Esophagus squamous epithelium (tissue), 4 donors: ENCODE measurements around the gene DNAJA3.

Experiments
- POLR2A ChIP-seq, 4 donors: fragments of 450-650 bp; IDR thresholded peaks; one replicate each; pipeline ENCODE4 v1.6.1; 2017; ENCODE audit warnings: antibody characterized with exemption in 4 of 4, mild to moderate bottlenecking in 4 of 4, moderate library complexity in 3 of 4
- TF ChIP-seq, protein P1 (sequence below), 6 experiments: fragments of 450-650 bp in 4 of 6; fragments of 200-600 bp in 2 of 6; sonication (generic) in 2 of 6; IDR thresholded peaks; one replicate each; pipeline ENCODE4 v1.5.1; 2016 to 2019; ENCODE audit warnings: antibody characterized with exemption in 6 of 6, mild to moderate bottlenecking in 4 of 6, moderate library complexity in 4 of 6

DNA sequence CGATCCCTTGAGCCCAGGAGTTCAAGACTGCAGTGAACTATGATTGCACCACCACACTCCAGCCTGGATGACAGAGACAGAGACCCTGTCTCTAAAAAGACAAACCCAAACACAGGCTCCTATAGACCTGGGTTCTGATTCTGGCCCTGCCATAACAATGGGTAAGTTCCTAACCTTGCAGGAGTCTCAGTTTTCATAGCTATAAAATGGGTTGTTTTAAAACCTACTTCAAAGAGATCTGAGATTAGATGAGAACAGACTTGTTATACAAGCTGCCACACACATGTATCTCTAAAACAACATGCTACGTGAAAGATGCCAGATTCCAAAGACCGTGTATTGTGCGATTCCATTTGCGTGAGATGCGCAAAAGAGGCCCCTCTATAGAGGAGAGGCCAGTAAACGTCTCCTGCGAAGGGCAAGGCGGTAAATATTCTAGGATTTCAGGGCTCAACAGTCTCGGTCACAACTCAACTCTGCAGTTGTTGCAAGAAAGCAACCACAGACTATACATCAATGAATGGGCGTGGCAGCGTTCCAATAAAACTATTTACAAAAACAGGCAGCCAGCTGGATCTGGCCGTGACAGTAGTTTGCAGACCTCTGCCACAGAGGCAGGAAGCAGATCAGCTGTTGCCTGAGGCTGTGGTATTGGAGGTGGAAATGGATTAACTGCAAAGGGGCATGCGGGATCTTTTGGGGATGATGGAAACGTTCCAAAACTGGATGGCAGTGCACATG is 15.2 kb upstream of the DNAJA3 start:
- TF ChIP-seq, protein P1, sequence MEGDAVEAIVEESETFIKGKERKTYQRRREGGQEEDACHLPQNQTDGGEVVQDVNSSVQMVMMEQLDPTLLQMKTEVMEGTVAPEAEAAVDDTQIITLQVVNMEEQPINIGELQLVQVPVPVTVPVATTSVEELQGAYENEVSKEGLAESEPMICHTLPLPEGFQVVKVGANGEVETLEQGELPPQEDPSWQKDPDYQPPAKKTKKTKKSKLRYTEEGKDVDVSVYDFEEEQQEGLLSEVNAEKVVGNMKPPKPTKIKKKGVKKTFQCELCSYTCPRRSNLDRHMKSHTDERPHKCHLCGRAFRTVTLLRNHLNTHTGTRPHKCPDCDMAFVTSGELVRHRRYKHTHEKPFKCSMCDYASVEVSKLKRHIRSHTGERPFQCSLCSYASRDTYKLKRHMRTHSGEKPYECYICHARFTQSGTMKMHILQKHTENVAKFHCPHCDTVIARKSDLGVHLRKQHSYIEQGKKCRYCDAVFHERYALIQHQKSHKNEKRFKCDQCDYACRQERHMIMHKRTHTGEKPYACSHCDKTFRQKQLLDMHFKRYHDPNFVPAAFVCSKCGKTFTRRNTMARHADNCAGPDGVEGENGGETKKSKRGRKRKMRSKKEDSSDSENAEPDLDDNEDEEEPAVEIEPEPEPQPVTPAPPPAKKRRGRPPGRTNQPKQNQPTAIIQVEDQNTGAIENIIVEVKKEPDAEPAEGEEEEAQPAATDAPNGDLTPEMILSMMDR (IDR thresholded peaks at IDR 0.05), result no peak
- no peak for TF ChIP-seq POLR2A (IDR thresholded peaks at IDR 0.05)
